KMS-11 (cell line): ENCODE results near the gene AP1M2.

Experiments
- H2AFZ ChIP-seq: fragments of 200-600 bp; sonication (generic); 2 replicates; pipeline ENCODE4 v1.6.1; 2016; ENCODE audit warnings: antibody characterized with exemption, mixed run types, low read depth
- H3K27ac ChIP-seq: fragments of 200-600 bp; sonication (generic); 2 replicates; pipeline ENCODE4 v1.6.1; 2016; ENCODE audit warnings: mild to moderate bottlenecking, mixed run types
- H3K27me3 ChIP-seq: fragments of 200-600 bp; sonication (generic); 2 replicates; pipeline ENCODE4 v1.6.1; 2017; ENCODE audit warnings: mild to moderate bottlenecking, low read depth, mixed run types, moderate library complexity; ENCODE audit not compliant: insufficient read depth
- H3K36me3 ChIP-seq: fragments of 200-600 bp; sonication (generic); 2 replicates; pipeline ENCODE4 v1.6.1; 2017; ENCODE audit warnings: mild to moderate bottlenecking, mixed run types; ENCODE audit not compliant: insufficient read depth
- H3K4me1 ChIP-seq: fragments of 200-600 bp; sonication (generic); 2 replicates; pipeline ENCODE4 v1.6.1; 2016; ENCODE audit warnings: mild to moderate bottlenecking, low read depth, mixed run types; ENCODE audit not compliant: poor library complexity, severe bottlenecking
- H3K4me2 ChIP-seq: fragments of 200-600 bp; sonication (generic); 2 replicates; pipeline ENCODE4 v1.7.0; 2016; ENCODE audit warnings: mild to moderate bottlenecking, mixed run types
- H3K4me3 ChIP-seq: fragments of 200-600 bp; sonication (generic); IDR thresholded peaks from 2 replicates; pipeline ENCODE4 v1.6.1; 2017; ENCODE audit warnings: low read depth, low read length, mixed read lengths; ENCODE audit not compliant: insufficient read depth
- H3K79me2 ChIP-seq: fragments of 200-600 bp; sonication (generic); 2 replicates; pipeline ENCODE4 v1.6.1; 2016; ENCODE audit warnings: low read depth, mixed run types; ENCODE audit not compliant: insufficient read depth
- H3K9ac ChIP-seq: fragments of 200-600 bp; sonication (generic); 2 replicates; pipeline ENCODE4 v1.6.1; 2016; ENCODE audit warnings: mild to moderate bottlenecking, mixed run types
- H4K20me1 ChIP-seq: fragments of 200-600 bp; sonication (generic); 2 replicates; pipeline ENCODE4 v1.6.1; 2016; ENCODE audit warnings: mild to moderate bottlenecking, mixed run types; ENCODE audit not compliant: insufficient read depth
- TF ChIP-seq, protein P1 (sequence below): fragments of 200-600 bp; sonication (generic); conservative IDR thresholded peaks from 2 replicates; pipeline ENCODE4 v1.6.1; 2017; ENCODE audit warnings: low read depth, mild to moderate bottlenecking, antibody characterized with exemption, low read length, moderate library complexity, mixed read lengths

The AP1M2 gene

DNA sequence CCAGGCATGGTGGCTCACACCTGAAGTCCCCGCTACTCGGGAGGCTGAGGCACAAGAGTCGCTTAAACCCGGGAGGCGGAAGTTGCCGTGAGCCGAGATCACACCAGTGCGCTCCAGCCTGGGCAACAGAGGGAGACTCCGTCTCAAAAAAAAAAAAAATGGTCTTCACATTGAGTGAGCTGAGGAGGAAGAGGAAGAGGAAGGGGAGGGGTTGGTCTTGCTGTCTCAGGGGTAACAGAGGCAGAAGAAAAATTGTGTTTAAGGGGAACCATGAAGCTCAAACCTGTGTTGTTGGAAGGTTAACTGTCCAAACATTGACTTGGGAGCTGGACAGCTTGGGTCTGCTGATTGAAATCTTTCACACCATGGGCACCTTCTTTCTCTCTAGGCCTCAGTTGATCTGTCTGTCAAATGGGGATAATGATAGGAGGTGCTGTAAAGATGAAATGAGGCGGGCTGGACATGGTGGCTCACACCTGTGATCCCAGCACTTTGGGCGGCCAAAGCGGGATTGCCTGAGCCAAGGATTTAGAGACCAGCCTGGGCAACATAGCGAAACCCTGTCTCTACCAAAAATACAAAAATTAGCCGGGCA is 28.4 kb upstream of the AP1M2 start:
- Histone ChIP-seq H2AFZ (no peak overlapping the region), H3K27me3 (no peaks in the 10 kb centered on the region), H3K9ac (no peak overlapping the region), H3K36me3 (no peaks in the 10 kb centered on the region), H3K79me2 (no peaks in the 10 kb centered on the region), H3K4me2 (no peak overlapping the region), H3K4me3 (no peak overlapping the region), H3K27ac (no peak overlapping the region), H3K4me1 (no peaks in the 10 kb centered on the region), H4K20me1 (no peaks in the 10 kb centered on the region)
- TF ChIP-seq, protein P1, sequence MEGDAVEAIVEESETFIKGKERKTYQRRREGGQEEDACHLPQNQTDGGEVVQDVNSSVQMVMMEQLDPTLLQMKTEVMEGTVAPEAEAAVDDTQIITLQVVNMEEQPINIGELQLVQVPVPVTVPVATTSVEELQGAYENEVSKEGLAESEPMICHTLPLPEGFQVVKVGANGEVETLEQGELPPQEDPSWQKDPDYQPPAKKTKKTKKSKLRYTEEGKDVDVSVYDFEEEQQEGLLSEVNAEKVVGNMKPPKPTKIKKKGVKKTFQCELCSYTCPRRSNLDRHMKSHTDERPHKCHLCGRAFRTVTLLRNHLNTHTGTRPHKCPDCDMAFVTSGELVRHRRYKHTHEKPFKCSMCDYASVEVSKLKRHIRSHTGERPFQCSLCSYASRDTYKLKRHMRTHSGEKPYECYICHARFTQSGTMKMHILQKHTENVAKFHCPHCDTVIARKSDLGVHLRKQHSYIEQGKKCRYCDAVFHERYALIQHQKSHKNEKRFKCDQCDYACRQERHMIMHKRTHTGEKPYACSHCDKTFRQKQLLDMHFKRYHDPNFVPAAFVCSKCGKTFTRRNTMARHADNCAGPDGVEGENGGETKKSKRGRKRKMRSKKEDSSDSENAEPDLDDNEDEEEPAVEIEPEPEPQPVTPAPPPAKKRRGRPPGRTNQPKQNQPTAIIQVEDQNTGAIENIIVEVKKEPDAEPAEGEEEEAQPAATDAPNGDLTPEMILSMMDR = no peak

GRCh38 chr19:10612499-10613119 is 25.5 kb upstream of the AP1M2 start:
- no peak overlapping the region for H3K4me3 ChIP-seq
- no peak overlapping the region for H3K9ac ChIP-seq
- TF ChIP-seq, protein P1 = no peak
- no peaks in the 10 kb centered on the region for H3K79me2 ChIP-seq
- H2AFZ ChIP-seq = no peak overlapping the region
- no peak overlapping the region for H3K27ac ChIP-seq
- H3K27me3 ChIP-seq = no peaks in the 10 kb centered on the region
- H3K4me2 ChIP-seq = no peak overlapping the region
- no peaks in the 10 kb centered on the region for H4K20me1 ChIP-seq
- no peaks in the 10 kb centered on the region for H3K36me3 ChIP-seq
- no peaks in the 10 kb centered on the region for H3K4me1 ChIP-seq

GRCh38 chr19:10611907-10612306 is 24.8 kb upstream of the AP1M2 start:
- TF ChIP-seq, protein P1 = no peak
- Histone ChIP-seq H3K36me3 (no peaks in the 10 kb centered on the region), H3K4me2 (no peak overlapping the region), H3K9ac (no peak overlapping the region), H3K79me2 (no peaks in the 10 kb centered on the region), H3K4me1 (no peaks in the 10 kb centered on the region), H3K4me3 (no peak overlapping the region), H3K27me3 (no peaks in the 10 kb centered on the region), H4K20me1 (no peaks in the 10 kb centered on the region), H3K27ac (no peak overlapping the region), H2AFZ (no peak overlapping the region)

- H3K4me2 ChIP-seq = no peak overlapping the region
- no peaks in the 10 kb centered on the region for H3K79me2 ChIP-seq
- no peak overlapping the region for H3K9ac ChIP-seq
- no peak overlapping the region for H3K4me3 ChIP-seq
- no peak overlapping the region for H2AFZ ChIP-seq
- H4K20me1 ChIP-seq = no peaks in the 10 kb centered on the region
- H3K27ac ChIP-seq = no peak overlapping the region
- H3K36me3 ChIP-seq = no peaks in the 10 kb centered on the region
- H3K4me1 ChIP-seq = no peaks in the 10 kb centered on the region
- H3K27me3 ChIP-seq = peaks cover 12% of the 10 kb centered on the region; the same call in 1 of the 2 replicates
- TF ChIP-seq, protein P1 = no peak
These were observed 17.4 kb upstream of the AP1M2 start for GRCh38 chr19:10604460-10604980.
